T47D (cell line): ENCODE measurements around the gene CCDC188.

Experiments used
- DNase-seq, 2 experiments: peaks; one replicate each; pipeline versions ENCODE4 v3.0.0 to v3.0.0-alpha.2; 2011 to 2012; ENCODE audit warnings: low read depth in 1 of 2, low spot score in 1 of 2
- JUND ChIP-seq: IDR thresholded peaks from 2 replicates; pipeline ENCODE4 v1.6.1; 2012; ENCODE audit warnings: low read depth
- in situ Hi-C: cut with HindIII; loops from 2 replicates; pipeline ENCODE4 v1.10.0; 2016; ENCODE audit warnings: low sequenced_read_pairs, low pct_unique_long_range_greater_than_20kb

CCDC188 gene

GRCh38 chr22:20130319-20130718 lies 20.5 kb downstream of the CCDC188 start:
- in situ Hi-C loops = no loop called here
- no peak for TF ChIP-seq JUND
- DNase-seq = peak in 1 of 2 experiments; percentile 49

- in situ Hi-C loops = no loop called here
- DNase-seq = no peak
- no peak for TF ChIP-seq JUND
Measured at GRCh38 chr22:20129747-20130014, 21.2 kb downstream of the CCDC188 start.

DNA sequence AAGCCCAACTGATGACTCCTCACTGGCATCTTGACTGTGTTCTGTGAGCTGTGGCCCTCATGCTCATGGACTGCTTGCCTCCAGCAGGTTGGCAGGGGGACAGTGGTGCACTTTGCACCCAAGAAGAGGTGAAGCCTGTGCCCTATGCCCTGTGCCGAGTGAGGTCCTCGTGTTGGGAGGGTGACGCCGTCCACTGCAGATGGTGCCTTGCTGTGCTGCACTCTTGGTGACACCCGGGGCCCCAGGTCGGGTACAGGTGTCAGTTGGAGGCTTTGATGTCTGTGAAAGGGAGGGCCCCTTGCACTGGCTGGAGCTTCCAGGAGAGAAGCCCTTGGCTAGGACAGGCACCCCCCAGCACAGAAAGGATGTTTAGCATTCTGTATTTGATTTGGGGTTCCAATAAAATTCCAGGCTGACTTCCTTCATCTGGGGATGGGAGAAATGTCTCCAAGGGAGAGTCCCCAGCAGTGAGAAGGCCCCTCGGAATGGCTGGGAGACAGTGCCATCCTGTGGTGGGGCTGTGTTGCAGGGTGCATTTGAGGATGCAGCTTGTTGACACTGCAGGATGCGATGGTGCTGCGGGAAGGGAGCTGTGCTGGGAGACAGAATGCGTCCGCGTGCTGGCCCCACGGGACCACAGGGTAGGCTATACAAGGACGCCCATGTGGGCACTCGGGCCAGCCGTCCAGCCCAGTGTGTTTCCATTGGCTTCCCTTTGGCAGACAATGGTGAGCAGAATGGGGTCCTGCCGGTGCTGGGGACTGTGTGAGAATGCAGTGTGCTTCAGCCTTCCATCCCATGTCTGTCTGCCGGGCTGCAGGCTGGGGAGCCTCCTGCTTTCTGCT lies 21.7 kb downstream of the CCDC188 start:
- DNase-seq = no peak
- TF ChIP-seq JUND = no peak
- in situ Hi-C loops = no loop called here

- DNase-seq = no peak
- TF ChIP-seq JUND = no peak
- in situ Hi-C loops = no loop called here
Measured at GRCh38 chr22:20128619-20128901, 22.3 kb downstream of the CCDC188 start.

- in situ Hi-C loops = no loop called here
- DNase-seq = no peak
- no peak for TF ChIP-seq JUND
Measured at GRCh38 chr22:20127869-20128618, 22.8 kb downstream of the CCDC188 start.

- DNase-seq = no peak
- TF ChIP-seq JUND = no peak
- in situ Hi-C loops = no loop called here
Measured at GRCh38 chr22:20127318-20127868, 23.5 kb downstream of the CCDC188 start.

- in situ Hi-C loops = no loop called here
- no peak for DNase-seq
- TF ChIP-seq JUND = no peak
Measured at GRCh38 chr22:20126284-20127029, 24.4 kb downstream of the CCDC188 start.

GRCh38 chr22:20125201-20126174 lies 25.4 kb downstream of the CCDC188 start:
- DNase-seq = no peak
- TF ChIP-seq JUND = no peak
- in situ Hi-C loops = no loop called here

- DNase-seq = no peak
- in situ Hi-C loops = no loop called here
- TF ChIP-seq JUND = no peak
Measured at GRCh38 chr22:20124083-20124787, 26.6 kb downstream of the CCDC188 start.

DNA sequence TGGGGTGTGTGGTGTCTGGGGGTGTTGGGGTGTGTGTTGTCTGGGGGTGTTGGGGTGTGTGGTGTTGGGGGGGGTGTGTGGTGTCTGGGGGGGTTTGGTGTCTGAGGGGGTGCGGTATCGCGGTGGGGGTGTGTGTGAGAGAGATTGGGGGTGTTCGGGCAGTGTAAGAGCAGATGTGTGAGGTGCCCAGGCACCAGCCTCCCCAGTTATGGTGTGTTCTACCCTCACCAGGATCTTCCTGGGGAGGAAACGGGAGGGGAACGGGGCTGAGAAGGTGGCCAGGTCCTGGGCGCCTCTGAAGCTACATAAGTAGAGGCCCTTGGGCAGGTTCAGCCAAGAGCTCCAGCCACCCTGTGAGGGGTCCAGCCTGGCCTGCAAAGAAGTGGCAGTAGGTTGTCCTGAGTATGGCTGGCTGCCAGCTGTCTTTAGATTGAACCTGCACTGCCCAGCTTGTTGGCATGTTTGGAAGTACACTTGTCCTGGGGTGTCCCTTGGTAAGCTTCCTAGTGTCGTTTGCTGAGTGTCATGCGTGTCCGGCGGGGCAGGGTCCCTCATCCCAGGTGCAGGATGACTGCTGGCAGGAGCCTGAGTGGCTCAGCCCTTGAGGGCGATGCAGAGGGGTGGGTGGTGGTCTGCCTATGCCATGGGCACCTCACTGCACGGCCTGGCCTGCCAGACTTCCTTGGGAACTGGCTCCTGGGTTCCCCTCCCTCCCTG lies 27.3 kb downstream of the CCDC188 start:
- in situ Hi-C loops = no loop called here
- TF ChIP-seq JUND = no peak
- no peak for DNase-seq
